ENCODE data around the gene EXOC3L4.

EXOC3L4 gene

GRCh38 chr14:103093856-103094405 lies 594 bp upstream of the EXOC3L4 start:
- DNase-seq: no peak

GRCh38 chr14:103095210-103095778 lies 769 bp downstream of the EXOC3L4 start:
- DNase-seq: no peak

- no peak for DNase-seq
Measured at GRCh38 chr14:103096387-103096786, 1.9 kb downstream of the EXOC3L4 start.

GRCh38 chr14:103097244-103097993 lies 2.9 kb downstream of the EXOC3L4 start:
- DNase-seq: no peak

GRCh38 chr14:103097994-103098957 lies 3.8 kb downstream of the EXOC3L4 start:
- DNase-seq: no peak

GRCh38 chr14:103099081-103099732 lies 4.7 kb downstream of the EXOC3L4 start:
- DNase-seq: no peak

- no peak for DNase-seq
Measured at GRCh38 chr14:103099733-103100280, 5.3 kb downstream of the EXOC3L4 start.

GRCh38 chr14:103100281-103101121 lies 6.0 kb downstream of the EXOC3L4 start:
- no peak for DNase-seq

- no peak for DNase-seq
Measured at GRCh38 chr14:103101257-103101962, 6.9 kb downstream of the EXOC3L4 start.

- no peak for DNase-seq
Measured at GRCh38 chr14:103101963-103102688, 7.6 kb downstream of the EXOC3L4 start.

- DNase-seq: no peak
Measured at GRCh38 chr14:103102689-103103260, 8.2 kb downstream of the EXOC3L4 start.

GRCh38 chr14:103103461-103104388 lies 9.2 kb downstream of the EXOC3L4 start:
- DNase-seq: no peak

- DNase-seq: no peak
Measured at GRCh38 chr14:103104389-103104653, 9.8 kb downstream of the EXOC3L4 start.

GRCh38 chr14:103104654-103105452 lies 10.3 kb downstream of the EXOC3L4 start:
- DNase-seq: no peak

GRCh38 chr14:103105580-103106150 lies 11.1 kb downstream of the EXOC3L4 start:
- DNase-seq: no peak

- DNase-seq: no peak
Measured at GRCh38 chr14:103107455-103107854, 12.9 kb downstream of the EXOC3L4 start.

- DNase-seq: no peak
Measured at GRCh38 chr14:103107941-103108748, 13.6 kb downstream of the EXOC3L4 start.

Data from NCI-H2081 treated with DMSO at 0.1 percent for 48 hours (cell line).